HG03060 (cell line): ENCODE measurements around the gene C10orf67.

Source experiments
- ATAC-seq: cut with Tn5 transposase; IDR thresholded peaks from one replicate; pipeline ENCODE4 v1.9.1; 2021; ENCODE audit warnings: low read depth, moderate number of reproducible peaks; ENCODE audit not compliant: unreplicated experiment

Gene C10orf67

GRCh38 chr10:23200586-23200985 lies 144.0 kb downstream of the C10orf67 start:
- no peak for ATAC-seq

DNA sequence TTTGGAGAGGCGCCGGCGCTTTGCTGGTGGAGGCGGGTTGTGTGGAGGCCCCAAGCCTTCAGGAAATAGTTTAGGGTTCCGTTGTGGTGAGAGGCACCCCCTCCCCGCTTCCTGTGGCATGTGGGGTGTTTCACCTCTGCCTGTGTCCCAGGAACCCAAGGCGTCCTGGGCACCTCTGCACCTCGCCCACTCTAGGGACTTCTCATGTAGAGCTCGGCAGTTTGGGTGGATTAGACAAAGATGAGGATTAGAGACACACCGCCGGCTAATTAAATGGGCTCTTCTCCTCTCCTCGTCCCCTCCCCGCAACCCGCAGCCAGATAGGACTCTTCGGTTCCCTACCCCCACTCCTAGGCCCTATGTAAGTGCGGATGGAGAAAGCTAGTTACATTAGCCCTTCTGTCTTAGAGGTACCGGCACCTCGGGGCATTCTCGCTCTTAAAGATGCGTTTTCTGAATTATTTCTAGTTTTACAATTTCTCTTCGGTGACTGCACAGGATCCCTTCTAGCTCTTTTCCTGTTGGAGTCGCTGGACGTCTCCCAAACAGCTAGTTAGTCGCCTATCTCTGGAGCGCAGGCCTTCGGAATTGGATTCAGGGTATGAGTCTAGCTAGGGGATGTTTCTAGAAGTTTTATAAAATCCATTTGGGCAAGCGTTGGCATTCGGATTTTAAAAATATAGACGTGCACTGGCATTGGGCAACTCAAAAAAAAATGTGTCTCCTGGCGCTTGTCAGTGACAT lies 144.7 kb downstream of the C10orf67 start:
- no peak for ATAC-seq

DNA sequence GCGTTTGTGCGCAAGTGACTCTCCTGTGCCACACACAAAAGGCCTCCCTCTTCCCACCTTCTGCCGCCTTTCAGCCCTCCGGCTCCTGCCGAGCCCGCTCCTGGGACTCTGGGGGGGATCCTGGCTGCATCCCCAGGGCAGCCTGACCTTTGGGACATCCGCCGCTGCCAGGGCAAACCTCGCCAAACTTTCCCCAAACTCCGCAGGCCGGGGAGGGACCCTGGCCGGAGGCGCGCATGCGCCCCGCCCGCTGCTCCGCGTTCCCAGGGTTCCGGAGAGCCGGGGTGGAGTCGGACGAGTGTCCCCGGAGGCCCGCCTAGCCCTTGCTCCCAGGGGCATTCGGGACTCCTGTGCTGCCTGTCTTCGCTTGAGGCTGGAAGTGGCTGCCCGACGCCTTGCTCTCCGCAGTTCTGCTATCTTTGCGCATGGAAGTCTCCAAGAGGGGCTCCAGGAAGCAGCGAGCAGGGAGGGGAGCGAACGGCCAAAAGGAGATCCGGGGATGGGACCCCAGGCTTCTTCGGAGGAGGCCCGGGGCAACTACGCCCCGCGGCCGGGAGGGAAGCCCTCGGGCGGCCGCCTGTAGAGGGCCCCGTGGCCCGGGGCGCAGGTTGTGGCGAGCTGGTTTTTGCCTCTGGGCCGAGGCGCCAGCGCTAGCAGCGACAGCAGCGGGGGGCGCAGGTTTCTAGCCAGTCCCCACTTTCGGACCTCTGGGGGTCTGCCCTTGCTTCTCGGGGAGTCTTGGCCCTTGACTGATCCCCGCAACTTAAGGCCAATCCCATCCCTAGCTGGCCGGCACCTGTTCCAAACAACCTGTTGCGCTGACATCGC lies 145.4 kb downstream of the C10orf67 start:
- ATAC-seq, result no peak

DNA sequence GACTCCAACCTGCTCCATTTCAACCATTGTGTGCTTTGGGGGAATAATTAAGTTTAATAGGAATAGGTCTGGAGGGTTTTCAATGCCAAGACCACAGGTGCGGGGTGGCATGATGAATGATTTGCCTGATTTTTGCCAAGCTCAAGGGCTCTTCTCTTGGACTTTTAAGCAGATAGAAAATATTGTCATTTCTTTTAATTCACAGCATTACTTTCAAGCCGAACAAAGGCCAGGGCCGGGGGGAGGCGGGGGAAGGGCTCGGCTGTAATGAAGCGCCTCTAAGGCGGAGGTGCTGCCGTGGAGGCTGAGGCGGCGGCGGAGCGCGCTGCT lies 146.0 kb downstream of the C10orf67 start:
- ATAC-seq, result no peak

- no peak for ATAC-seq
These were observed 147.2 kb downstream of the C10orf67 start for GRCh38 chr10:23197416-23197861.

- ATAC-seq, result no peak
These were observed 147.7 kb downstream of the C10orf67 start for GRCh38 chr10:23196915-23197314.

- ATAC-seq, result no peak
These were observed 148.6 kb downstream of the C10orf67 start for GRCh38 chr10:23195846-23196600.

DNA sequence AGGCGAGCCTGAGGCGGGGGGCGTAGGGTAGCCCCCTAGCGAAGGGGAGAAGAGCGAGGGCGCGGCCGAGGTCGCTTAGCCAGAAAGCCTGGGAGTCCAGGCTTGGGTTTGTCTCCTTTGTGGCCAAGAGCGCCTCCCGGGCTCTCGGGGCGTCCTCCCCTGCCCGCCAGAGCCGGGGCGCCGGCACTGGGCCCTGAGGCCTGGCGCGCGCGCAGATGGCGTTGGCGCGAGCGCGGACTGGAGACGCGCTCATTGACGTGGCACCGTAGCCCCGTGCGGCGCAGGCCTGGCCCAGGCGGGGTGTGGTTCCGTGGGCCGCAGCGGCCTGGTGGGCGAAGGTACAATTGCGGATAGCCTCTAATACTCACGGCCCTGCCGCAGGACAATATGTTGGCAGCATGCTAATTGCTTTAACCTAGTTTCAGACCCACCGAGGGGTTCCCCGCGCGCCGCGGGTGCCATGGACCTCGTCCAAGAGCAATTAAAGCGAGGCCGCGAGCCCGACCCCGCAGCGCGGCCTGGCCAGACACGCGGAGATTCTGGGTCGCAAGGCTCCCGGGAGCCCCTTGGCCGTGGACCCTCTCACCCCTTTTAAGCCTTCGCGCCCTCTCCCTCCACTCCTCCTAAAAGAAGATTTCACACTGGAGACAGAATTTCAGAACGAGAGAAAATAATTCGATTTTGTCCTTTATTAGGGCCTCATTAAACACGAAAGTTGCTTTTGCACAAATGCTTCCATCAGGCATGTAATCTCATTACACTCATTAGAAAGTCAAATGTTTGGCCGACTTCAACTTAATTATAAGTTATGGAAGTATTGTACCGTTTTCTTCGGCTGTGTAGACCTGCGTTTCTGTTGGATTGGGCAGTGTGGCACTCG lies 149.4 kb downstream of the C10orf67 start:
- no peak for ATAC-seq

- no peak for ATAC-seq
These were observed 150.1 kb downstream of the C10orf67 start for GRCh38 chr10:23194471-23194965.

DNA sequence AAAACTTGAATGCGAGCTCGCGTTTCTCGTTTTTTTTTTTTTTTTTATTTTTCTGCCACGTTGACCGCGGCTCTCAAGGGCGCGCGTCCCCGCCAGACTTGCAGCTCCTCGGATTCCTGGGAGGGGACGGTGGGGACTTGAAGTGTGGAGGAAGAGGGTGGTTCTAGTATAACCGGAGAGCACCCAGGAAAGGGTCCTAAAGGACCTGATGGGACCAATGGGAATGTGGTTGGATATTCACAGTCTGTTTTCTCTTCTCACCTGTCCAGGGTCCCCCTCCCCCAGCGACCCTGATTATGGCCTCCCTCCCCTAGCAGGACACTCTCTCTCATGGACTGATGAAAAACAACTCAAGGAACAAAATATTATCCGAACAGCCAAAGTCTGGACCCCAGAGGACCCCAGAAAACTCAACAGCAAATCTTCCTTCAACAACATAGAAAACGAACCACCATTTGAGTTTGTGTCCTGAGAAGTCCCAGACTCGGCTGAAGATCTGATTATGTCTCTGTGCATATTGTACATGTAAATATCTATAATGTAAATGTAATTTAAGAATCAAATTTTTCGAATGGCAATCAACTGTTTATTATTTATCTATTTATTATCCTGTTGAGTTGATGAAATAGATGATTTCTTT lies 151.0 kb downstream of the C10orf67 start:
- ATAC-seq, result no peak

- ATAC-seq, result no peak
These were observed 151.7 kb downstream of the C10orf67 start for GRCh38 chr10:23192712-23193434.

DNA sequence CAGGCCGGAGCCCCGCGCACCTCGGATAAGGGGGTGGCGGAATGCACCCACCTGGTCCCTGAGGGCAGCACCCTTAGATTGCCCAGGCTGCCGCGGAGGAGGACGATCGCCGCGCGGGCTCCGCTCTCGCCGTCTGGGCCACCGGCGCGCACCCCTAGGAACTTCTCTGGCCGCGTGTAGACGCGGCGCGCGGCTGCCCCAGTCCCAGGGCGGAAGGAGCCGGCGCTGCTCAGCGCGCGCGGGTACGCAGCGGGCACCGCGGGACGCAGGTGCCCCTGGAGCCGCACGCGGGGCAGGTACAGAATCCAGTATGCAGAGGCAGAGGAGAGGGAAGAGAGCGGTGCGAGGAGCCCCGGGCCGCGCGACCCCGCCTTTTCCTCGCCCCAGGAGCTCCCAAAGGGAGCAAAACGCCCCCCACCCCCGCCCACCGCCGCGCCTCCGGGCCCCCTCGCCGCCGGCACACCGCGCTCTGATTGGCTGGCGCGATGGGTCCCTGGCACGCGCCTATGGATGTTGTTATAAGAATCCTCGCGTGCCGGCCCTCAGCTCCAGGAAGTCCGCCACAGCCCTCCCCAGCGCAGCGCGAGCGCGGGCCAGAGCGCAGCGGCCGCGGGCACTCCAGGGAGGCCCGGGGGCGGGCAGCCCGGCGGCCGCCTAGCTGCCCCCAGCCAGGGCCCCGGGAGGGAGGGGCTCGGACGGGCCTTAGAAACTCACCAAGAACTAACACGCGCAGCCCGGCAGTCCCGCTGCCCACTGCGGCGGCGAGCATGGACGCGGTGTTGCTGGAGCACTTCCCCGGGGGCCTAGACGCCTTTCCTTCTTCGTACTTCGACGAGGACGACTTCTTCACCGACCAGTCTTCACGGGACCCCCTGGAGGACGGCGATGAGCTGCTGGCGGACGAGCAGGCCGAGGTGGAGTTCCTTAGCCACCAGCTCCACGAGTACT lies 152.6 kb downstream of the C10orf67 start, which contains the start of gene PTF1A:
Gene PTF1A, plus strand, starts transcription at position 549 of the 948 bp plus-strand sequence. Its CDS starts 219 bp downstream, at position 768.
- ATAC-seq, result no peak

DNA sequence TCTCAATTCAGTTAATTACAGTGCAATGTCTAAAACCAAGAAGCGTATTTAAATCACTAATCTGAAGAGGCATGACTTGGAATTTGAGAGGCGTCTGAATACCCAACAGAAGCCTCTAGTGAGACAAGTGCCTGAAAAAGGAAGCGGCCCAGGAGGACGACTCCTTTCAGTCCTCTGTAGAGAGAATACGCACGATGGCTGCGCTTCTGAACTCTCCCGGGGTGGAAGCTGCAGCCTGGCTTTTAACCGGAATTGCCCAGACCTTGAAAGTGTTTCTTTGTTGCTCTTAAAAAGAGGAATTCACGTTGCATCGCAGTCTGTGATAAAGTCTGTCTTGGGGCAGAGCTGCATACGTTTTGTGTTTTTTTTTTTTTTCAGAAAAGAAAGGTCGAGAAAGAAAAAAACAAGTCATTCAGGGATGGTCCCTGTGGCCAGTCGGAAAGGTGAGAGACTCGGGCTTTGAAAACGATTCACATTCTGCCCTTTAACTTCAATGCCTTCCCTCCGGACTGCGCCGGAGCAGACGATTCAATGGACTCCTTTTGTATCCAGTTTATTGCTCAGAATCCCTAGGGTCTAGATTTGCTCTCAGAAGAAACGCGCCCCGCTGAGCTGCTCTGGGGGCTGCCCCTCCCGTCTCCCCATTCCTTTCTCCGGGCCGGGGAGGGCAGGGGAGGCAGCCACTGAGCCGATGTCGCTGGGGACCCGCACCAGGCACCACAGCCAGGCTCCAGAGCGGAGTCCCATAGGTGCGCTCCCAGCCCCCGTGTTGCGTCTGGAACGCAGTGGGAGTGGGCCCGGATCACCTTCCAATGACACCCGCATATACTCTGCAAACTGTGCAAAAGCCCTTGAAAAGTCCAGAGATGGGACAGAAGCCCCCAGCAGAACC lies 153.5 kb downstream of the C10orf67 start:
- no peak for ATAC-seq

GRCh38 chr10:23189024-23189423 lies 155.6 kb downstream of the C10orf67 start:
- ATAC-seq, result no peak

- no peak for ATAC-seq
These were observed 157.4 kb downstream of the C10orf67 start for GRCh38 chr10:23187155-23187554.

- no peak for ATAC-seq
These were observed 157.9 kb downstream of the C10orf67 start for GRCh38 chr10:23186697-23187096.

- ATAC-seq, result no peak
These were observed 158.4 kb downstream of the C10orf67 start for GRCh38 chr10:23186178-23186577.
